Measurements from ENCODE around the gene TTC28.

TTC28 gene

GRCh38 chr22:28142361-28142961 lies 537.2 kb downstream of the TTC28 start (continued):
- TF ChIP-seq, protein P1, sequence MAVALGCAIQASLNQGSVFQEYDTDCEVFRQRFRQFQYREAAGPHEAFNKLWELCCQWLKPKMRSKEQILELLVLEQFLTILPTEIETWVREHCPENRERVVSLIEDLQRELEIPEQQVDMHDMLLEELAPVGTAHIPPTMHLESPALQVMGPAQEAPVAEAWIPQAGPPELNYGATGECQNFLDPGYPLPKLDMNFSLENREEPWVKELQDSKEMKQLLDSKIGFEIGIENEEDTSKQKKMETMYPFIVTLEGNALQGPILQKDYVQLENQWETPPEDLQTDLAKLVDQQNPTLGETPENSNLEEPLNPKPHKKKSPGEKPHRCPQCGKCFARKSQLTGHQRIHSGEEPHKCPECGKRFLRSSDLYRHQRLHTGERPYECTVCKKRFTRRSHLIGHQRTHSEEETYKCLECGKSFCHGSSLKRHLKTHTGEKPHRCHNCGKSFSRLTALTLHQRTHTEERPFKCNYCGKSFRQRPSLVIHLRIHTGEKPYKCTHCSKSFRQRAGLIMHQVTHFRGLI (tag by site-specific recombination; IDR thresholded peaks at IDR 0.05): peak; percentile 92
- no peak for TF ChIP-seq ZNF600 (tag by site-specific recombination; IDR thresholded peaks at IDR 0.05)
- TF ChIP-seq ZNF549 (tag by site-specific recombination; IDR thresholded peaks at IDR 0.05): no peak
- 0 out of 2 replicates have a peak, but pooled peaks have one; percentile 16 for TF ChIP-seq MZF1 (tag by site-specific recombination; IDR thresholded peaks at IDR 0.05; ENCODE audit: borderline replicate concordance)
- no peak for TF ChIP-seq ZNF146 (tag by site-specific recombination; IDR thresholded peaks at IDR 0.05)
- no peak for TF ChIP-seq ZNF639 (tag by site-specific recombination; IDR thresholded peaks at IDR 0.05)
- no peak for TF ChIP-seq ZNF239 (tag by site-specific recombination; IDR thresholded peaks at IDR 0.05)
- TF ChIP-seq ZNF529 (tag by site-specific recombination; IDR thresholded peaks at IDR 0.05; ENCODE audit: insufficient replicate concordance): no peak
- TF ChIP-seq ZNF624 (tag by site-specific recombination; IDR thresholded peaks at IDR 0.05): no peak
- TF ChIP-seq, protein P2, sequence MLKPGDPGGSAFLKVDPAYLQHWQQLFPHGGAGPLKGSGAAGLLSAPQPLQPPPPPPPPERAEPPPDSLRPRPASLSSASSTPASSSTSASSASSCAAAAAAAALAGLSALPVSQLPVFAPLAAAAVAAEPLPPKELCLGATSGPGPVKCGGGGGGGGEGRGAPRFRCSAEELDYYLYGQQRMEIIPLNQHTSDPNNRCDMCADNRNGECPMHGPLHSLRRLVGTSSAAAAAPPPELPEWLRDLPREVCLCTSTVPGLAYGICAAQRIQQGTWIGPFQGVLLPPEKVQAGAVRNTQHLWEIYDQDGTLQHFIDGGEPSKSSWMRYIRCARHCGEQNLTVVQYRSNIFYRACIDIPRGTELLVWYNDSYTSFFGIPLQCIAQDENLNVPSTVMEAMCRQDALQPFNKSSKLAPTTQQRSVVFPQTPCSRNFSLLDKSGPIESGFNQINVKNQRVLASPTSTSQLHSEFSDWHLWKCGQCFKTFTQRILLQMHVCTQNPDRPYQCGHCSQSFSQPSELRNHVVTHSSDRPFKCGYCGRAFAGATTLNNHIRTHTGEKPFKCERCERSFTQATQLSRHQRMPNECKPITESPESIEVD (tag by site-specific recombination; IDR thresholded peaks at IDR 0.05): peak; percentile 86
- no peak for TF ChIP-seq KLF7 (tag by site-specific recombination; IDR thresholded peaks at IDR 0.05; ENCODE audit: borderline replicate concordance)
- TF ChIP-seq ZNF837 (tag by site-specific recombination; IDR thresholded peaks at IDR 0.05): no peak
- TF ChIP-seq, protein P3, sequence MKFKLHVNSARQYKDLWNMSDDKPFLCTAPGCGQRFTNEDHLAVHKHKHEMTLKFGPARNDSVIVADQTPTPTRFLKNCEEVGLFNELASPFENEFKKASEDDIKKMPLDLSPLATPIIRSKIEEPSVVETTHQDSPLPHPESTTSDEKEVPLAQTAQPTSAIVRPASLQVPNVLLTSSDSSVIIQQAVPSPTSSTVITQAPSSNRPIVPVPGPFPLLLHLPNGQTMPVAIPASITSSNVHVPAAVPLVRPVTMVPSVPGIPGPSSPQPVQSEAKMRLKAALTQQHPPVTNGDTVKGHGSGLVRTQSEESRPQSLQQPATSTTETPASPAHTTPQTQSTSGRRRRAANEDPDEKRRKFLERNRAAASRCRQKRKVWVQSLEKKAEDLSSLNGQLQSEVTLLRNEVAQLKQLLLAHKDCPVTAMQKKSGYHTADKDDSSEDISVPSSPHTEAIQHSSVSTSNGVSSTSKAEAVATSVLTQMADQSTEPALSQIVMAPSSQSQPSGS (tag by site-specific recombination; IDR thresholded peaks at IDR 0.05; ENCODE audit: low read depth): no peak
- no peak for TF ChIP-seq ZNF335 (tag by site-specific recombination; conservative IDR thresholded peaks at IDR 0.05)
- peak; percentile 87 for TF ChIP-seq FEZF1 (tag by site-specific recombination; IDR thresholded peaks at IDR 0.05)
- TF ChIP-seq MEIS1 (CRISPR knock-in tag; IDR thresholded peaks at IDR 0.05; ENCODE audit: borderline replicate concordance): 0 out of 2 replicates have a peak, but pooled peaks have one; percentile 15
- no peak for TF ChIP-seq ZNF404 (tag by site-specific recombination; IDR thresholded peaks at IDR 0.05)
- no peak for TF ChIP-seq ZBTB7A (tag by site-specific recombination; IDR thresholded peaks at IDR 0.05; ENCODE audit: low read depth)

- CTCF ChIA-PET: no interaction called here
- H3K4me1 ChIP-seq (ENCODE audit: control insufficient read depth, insufficient read depth, low read length): peaks cover 16% of the 10 kb centered on the region
- TF ChIP-seq BCL11A (tag by site-specific recombination; IDR thresholded peaks at IDR 0.05; ENCODE audit: low read depth) (no peak), ZNF266 (tag by site-specific recombination; IDR thresholded peaks at IDR 0.05; ENCODE audit: low read depth) (no peak)
- no peaks in the 10 kb centered on the region for H3K36me3 ChIP-seq (ENCODE audit: control insufficient read depth in 2 of 2, insufficient read depth in 1 of 2, low read length in 2 of 2)
- no peak overlapping the region for H3K4me3 ChIP-seq (ENCODE audit: low read depth, low read length)
- no peak overlapping the region for H3K27ac ChIP-seq (ENCODE audit: extremely low read depth, low read depth, low read length)
- POLR2A ChIA-PET: no interaction called here
- no peaks in the 10 kb centered on the region for H3K9me3 ChIP-seq (ENCODE audit: control insufficient read depth, insufficient read depth, low read depth, low read length)
Measured at GRCh38 chr22:28141614-28142013, 538.0 kb downstream of the TTC28 start.

All from HEK293 (cell line).